HL-60 (cell line): ENCODE results near the gene C11orf98.

Experiments used
- CTCF ChIP-seq: IDR thresholded peaks from one replicate; pipeline ENCODE4 v1.5.1; 2011; ENCODE audit warnings: low read length, control low read depth, inconsistent platforms; ENCODE audit not compliant: insufficient read depth
- POLR2AphosphoS5 ChIP-seq: IDR thresholded peaks from 2 replicates; pipeline ENCODE4 v1.6.1; 2012; ENCODE audit warnings: low read depth

- no peak for TF ChIP-seq CTCF
- TF ChIP-seq POLR2AphosphoS5, result no peak
These were observed 22.7 kb upstream of the C11orf98 start for GRCh38 chr11:62687508-62688396.
